Upper lobe of left lung (tissue), 6 donors: ENCODE data around the gene RFX2. TPM values are rescaled to one million over a fixed set of nuclear protein-coding genes. Genes with fewer than 3 reads are reported as not detected.

Experiments used
- ATAC-seq, 2 donors: fragments of 200-7000 bp; cut with Tn5 transposase; one replicate each; pipeline ENCODE4 v1.9.1; 2022; ENCODE audit warnings: mild to moderate bottlenecking in 2 of 2, moderate library complexity in 2 of 2; ENCODE audit not compliant: low FRiP score in 2 of 2
- DNase-seq, 2 donors: peaks; one replicate each; pipeline ENCODE4 v3.0.0-alpha.2; 2019 to 2020
- H3K27ac ChIP-seq, 4 donors: fragments of 200-600 bp; sonication (generic); one replicate each; pipeline ENCODE4 v1.5.1; 2016 to 2019
- H3K27me3 ChIP-seq, 4 donors: fragments of 200-600 bp; sonication (generic); one replicate each; pipeline ENCODE4 v1.5.1; 2017 to 2019
- H3K36me3 ChIP-seq, 4 donors: fragments of 200-600 bp; sonication (generic); one replicate each; pipeline ENCODE4 v1.5.1; 2016 to 2019
- H3K4me1 ChIP-seq, 4 donors: fragments of 200-600 bp; sonication (generic); one replicate each; pipeline ENCODE4 v1.5.1; 2018 to 2019
- H3K4me3 ChIP-seq, 4 donors: fragments of 200-600 bp; sonication (generic); one replicate each; pipeline ENCODE4 v1.5.1; 2017 to 2019; ENCODE audit warnings: mild to moderate bottlenecking in 2 of 4, moderate library complexity in 1 of 4
- H3K9me3 ChIP-seq, 4 donors: fragments of 200-600 bp; sonication (generic); one replicate each; pipeline ENCODE4 v1.5.1; 2018 to 2019
- EP300 ChIP-seq, 4 donors: sonication (generic); formaldehyde crosslinking; IDR thresholded peaks; one replicate each; pipeline ENCODE4 v1.5.1; 2017; ENCODE audit warnings: antibody characterized with exemption in 4 of 4, control low read depth in 2 of 4
- POLR2A ChIP-seq, 4 donors: fragments of 450-650 bp; IDR thresholded peaks; one replicate each; pipeline ENCODE4 v1.5.1; 2016 to 2017; ENCODE audit warnings: antibody characterized with exemption in 4 of 4, mild to moderate bottlenecking in 2 of 4
- POLR2AphosphoS5 ChIP-seq, 2 donors: sonication (generic); formaldehyde crosslinking; IDR thresholded peaks; one replicate each; pipeline ENCODE4 v1.5.1; 2017; ENCODE audit warnings: antibody characterized with exemption in 2 of 2
- WGBS, 2 donors: methylation state at CpG; one replicate each; pipeline ENCODE4 v1.1.5; 2017 to 2018; 5-methylcytosine and 5-hydroxymethylcytosine counted together
- total RNA-seq, 6 donors: library from RNA; depleted of rRNA in 4 of 6; stranded (reverse); fragments of >200 nt in 4 of 6; gene quantifications; one replicate each; pipeline versions ENCODE4 v1.1.0 to v1.2.1, GENCODE V29; 2016 to 2021
- TF ChIP-seq, protein P1 (sequence below), 6 experiments: fragments of 450-650 bp in 4 of 6; fragments of 200-600 bp in 2 of 6; sonication (generic) in 2 of 6; IDR thresholded peaks; one replicate each; pipeline ENCODE4 v1.5.1; 2016 to 2019; ENCODE audit warnings: antibody characterized with exemption in 6 of 6
- donor health status: DM: no; HTN: no; CAD: no; lungs with moderate emphysema.
- donor health status: DM: no; HTN: yes; CAD: no; lungs with severe emphysema.

Gene RFX2
- total RNA-seq, 6 donors from 2014 or later, result 14.3 to 111 (median 28.6) TPM

DNA sequence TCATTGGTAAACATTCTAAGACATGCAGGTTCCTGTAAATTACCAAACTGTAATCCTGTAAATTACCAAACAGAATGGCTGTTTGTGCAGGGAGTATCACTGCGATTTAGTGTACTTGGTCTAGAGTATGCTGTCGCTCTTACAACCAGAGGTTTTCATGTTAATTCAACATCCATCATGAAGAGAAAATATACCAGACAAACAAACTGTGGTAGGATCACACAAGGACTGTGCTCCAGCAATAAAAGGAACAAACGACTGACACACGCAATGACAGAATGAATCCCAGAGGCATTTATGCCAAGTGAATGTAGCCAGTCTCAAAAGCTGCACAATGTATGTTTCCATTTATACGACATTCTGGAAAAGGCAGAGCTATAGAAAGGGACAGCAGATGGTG, 31.2 kb downstream of the RFX2 start:
- Histone ChIP-seq H3K36me3 (no peaks in the 10 kb centered on the region), H3K4me3 (no peak overlapping the region), H3K4me1 (peaks cover 5 to 17% (median 8%) of the 10 kb centered on the region in 4 donors), H3K9me3 (no peaks in the 10 kb centered on the region), H3K27ac (no peak overlapping the region), H3K27me3 (no peaks in the 10 kb centered on the region)
- TF ChIP-seq EP300 (IDR thresholded peaks at IDR 0.05) (no peak), POLR2A (IDR thresholded peaks at IDR 0.05) (no peak), POLR2AphosphoS5 (IDR thresholded peaks at IDR 0.05) (no peak)
- TF ChIP-seq, protein P1, sequence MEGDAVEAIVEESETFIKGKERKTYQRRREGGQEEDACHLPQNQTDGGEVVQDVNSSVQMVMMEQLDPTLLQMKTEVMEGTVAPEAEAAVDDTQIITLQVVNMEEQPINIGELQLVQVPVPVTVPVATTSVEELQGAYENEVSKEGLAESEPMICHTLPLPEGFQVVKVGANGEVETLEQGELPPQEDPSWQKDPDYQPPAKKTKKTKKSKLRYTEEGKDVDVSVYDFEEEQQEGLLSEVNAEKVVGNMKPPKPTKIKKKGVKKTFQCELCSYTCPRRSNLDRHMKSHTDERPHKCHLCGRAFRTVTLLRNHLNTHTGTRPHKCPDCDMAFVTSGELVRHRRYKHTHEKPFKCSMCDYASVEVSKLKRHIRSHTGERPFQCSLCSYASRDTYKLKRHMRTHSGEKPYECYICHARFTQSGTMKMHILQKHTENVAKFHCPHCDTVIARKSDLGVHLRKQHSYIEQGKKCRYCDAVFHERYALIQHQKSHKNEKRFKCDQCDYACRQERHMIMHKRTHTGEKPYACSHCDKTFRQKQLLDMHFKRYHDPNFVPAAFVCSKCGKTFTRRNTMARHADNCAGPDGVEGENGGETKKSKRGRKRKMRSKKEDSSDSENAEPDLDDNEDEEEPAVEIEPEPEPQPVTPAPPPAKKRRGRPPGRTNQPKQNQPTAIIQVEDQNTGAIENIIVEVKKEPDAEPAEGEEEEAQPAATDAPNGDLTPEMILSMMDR (IDR thresholded peaks at IDR 0.05), result no peak
- DNase-seq, result no peak
- ATAC-seq, result no peak
- 92 to 96% methylated on average over 5 of the region's 5 CpGs for WGBS, 2 donors

DNA sequence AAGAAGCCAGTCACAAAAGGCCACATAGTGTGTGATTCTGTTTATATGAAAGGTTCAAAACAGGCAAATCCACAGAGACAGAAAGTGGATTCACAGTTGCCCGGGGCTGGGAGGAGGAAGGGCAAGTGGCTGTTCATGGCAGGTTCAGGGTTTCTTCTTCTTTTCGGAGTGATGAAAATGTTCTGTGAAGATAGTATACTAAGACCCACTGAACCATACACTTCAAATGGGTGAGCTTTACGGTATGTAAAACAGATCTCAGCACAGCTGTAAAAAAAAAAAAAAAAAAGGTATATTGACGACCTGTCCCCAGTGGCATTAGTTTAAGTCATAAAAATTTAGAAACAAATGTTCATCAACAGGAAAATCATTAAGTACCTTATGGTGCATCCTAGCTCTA, 32.2 kb downstream of the RFX2 start:
- H3K36me3 ChIP-seq, result no peaks in the 10 kb centered on the region
- no peak for TF ChIP-seq POLR2A (IDR thresholded peaks at IDR 0.05)
- TF ChIP-seq EP300 (IDR thresholded peaks at IDR 0.05), result no peak
- TF ChIP-seq POLR2AphosphoS5 (IDR thresholded peaks at IDR 0.05), result no peak
- TF ChIP-seq, protein P1 (IDR thresholded peaks at IDR 0.05), result no peak
- 86 to 91% methylated on average over 4 of the region's 4 CpGs for WGBS, 2 donors
- no peak for ATAC-seq
- H3K4me3 ChIP-seq, result no peak overlapping the region
- no peaks in the 10 kb centered on the region for H3K9me3 ChIP-seq
- H3K4me1 ChIP-seq, result peaks cover 5 to 17% (median 8%) of the 10 kb centered on the region in 4 donors
- no peak for DNase-seq
- no peaks in the 10 kb centered on the region for H3K27me3 ChIP-seq
- no peak overlapping the region for H3K27ac ChIP-seq

DNA sequence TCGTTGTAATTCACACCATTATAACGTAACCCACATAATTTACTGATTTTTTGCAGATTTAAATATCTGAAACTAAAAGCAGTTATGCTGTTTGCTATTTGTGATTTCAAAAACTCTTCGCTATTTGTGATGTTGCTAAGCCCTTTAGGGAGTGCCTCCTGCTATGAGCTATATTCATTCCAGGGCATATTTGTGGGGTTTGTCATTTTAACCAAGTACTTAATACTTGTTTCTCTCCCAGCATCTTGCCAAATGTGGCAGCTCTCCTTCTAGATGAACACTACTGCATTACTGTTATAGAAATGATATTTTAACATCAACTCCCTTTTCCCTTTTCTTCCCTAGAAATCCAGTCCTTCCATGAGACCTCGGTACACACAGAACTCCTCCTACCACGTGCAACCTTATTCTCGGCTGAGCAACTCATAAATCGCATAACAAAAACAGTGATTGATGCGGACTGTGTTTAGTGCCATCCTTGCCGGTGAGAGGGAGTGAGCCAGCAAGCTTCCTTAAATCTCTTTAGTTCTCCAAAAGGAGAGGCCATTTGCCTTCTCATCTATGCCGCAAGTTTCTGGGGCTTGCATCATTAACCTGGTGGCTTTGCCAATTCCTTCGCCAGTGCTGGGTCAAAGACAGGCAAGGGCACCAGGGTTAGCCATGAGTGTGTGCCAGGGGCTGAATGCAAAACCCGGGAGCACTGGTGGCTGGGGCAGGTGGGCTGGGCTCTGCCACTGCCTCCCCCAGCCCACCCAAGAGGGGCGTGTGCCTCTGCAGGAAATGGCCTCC, 33.4 kb downstream of the RFX2 start:
- H3K36me3 ChIP-seq, result no peaks in the 10 kb centered on the region
- H3K4me1 ChIP-seq, result peaks cover 5 to 17% (median 8%) of the 10 kb centered on the region in 4 donors
- H3K4me3 ChIP-seq, result no peak overlapping the region
- DNase-seq (no peak), ATAC-seq (peak in 1 of 2 donors; percentile 77)
- H3K27me3 ChIP-seq, result no peaks in the 10 kb centered on the region
- no peaks in the 10 kb centered on the region for H3K9me3 ChIP-seq
- WGBS, 2 donors, result 72 to 80% methylated on average over 11 to 13 of the region's 13 CpGs
- TF ChIP-seq, protein P1 (IDR thresholded peaks at IDR 0.05), result no peak
- no peak for TF ChIP-seq EP300 (IDR thresholded peaks at IDR 0.05)
- no peak for TF ChIP-seq POLR2A (IDR thresholded peaks at IDR 0.05)
- TF ChIP-seq POLR2AphosphoS5 (IDR thresholded peaks at IDR 0.05), result no peak
- peak overlapping the region; percentile 56 to 72 (median 66) for H3K27ac ChIP-seq

DNA sequence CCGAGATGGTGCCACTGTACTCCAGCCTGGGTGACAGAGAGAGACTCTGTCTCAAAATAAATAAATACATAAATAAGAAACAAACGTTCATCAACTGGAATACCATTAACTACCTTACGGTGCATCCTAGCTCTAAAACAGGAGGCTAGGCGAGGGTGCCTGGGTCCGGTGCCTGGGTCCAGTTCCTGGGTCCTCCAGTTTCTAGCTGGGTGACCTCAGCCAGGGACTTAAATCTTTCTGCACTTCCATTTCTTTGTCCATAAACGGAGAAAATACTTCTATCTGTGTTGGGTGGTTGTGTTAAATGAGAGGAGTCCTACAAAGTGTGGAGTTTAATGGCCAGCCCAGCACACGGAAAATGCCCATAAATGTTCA, 34.0 kb downstream of the RFX2 start:
- H3K27ac ChIP-seq, result peak overlapping the region; percentile 43 to 72 (median 63)
- 89 to 90% methylated on average over 7 of the region's 7 CpGs for whole genome bisulfite sequencing, 2 donors
- peaks cover 5 to 17% (median 10%) of the 10 kb centered on the region in 4 donors for H3K4me1 ChIP-seq
- no peak for DNase-seq
- no peaks in the 10 kb centered on the region for H3K9me3 ChIP-seq
- no peaks in the 10 kb centered on the region for H3K36me3 ChIP-seq
- TF ChIP-seq, protein P1 (IDR thresholded peaks at IDR 0.05), result no peak
- TF ChIP-seq POLR2A (IDR thresholded peaks at IDR 0.05) (no peak), EP300 (IDR thresholded peaks at IDR 0.05) (no peak), POLR2AphosphoS5 (IDR thresholded peaks at IDR 0.05) (no peak)
- no peaks in the 10 kb centered on the region for H3K27me3 ChIP-seq
- no peak overlapping the region for H3K4me3 ChIP-seq
- peak in 1 of 2 donors; percentile 55 for ATAC-seq
